Epithelial cell of esophagus (primary cell): Measurements from ENCODE around the gene SERPINA1.
"Not testable (repeated sequence)": the region's sequence is repeated elsewhere in the genome, so short reads cannot be mapped to it uniquely, and the experiment has no call there.

ENCODE experiments used
- DNase-seq: peaks from one replicate; pipeline ENCODE4 v3.0.0; 2010; ENCODE audit warnings: low read depth
- H3K4me3 ChIP-seq: 2 replicates; pipeline ENCODE4 v1.5.1; 2011; ENCODE audit warnings: mild to moderate bottlenecking, low read length, control low read depth
- TF ChIP-seq, protein P1 (sequence below): IDR thresholded peaks from 2 replicates; pipeline ENCODE4 v1.5.1; 2011; ENCODE audit warnings: low read depth, mild to moderate bottlenecking, low read length, control low read depth, inconsistent platforms; ENCODE audit not compliant: insufficient read depth; ENCODE audit errors: missing control alignments

Gene SERPINA1

DNA sequence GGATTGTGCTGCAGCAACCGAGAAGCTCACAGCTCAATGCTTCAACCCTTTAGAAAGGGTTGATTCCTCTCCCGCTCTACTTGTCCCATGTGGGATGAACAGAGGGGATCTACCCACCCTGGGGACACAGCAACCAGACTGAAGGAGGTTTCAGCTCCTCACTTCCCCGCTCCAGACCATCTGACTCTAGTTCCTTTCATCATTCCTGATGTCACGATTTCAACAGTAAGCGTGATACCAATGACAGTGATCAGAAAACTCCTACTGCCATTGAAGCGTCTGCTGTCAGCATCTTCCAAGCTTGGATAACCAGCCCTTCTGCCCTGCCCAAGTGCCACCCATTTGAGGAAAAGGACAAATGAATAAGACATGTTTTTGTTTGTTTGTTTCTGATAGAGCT is 14.3 kb downstream of the SERPINA1 start:
- H3K4me3 ChIP-seq, result no peak overlapping the region
- TF ChIP-seq, protein P1, sequence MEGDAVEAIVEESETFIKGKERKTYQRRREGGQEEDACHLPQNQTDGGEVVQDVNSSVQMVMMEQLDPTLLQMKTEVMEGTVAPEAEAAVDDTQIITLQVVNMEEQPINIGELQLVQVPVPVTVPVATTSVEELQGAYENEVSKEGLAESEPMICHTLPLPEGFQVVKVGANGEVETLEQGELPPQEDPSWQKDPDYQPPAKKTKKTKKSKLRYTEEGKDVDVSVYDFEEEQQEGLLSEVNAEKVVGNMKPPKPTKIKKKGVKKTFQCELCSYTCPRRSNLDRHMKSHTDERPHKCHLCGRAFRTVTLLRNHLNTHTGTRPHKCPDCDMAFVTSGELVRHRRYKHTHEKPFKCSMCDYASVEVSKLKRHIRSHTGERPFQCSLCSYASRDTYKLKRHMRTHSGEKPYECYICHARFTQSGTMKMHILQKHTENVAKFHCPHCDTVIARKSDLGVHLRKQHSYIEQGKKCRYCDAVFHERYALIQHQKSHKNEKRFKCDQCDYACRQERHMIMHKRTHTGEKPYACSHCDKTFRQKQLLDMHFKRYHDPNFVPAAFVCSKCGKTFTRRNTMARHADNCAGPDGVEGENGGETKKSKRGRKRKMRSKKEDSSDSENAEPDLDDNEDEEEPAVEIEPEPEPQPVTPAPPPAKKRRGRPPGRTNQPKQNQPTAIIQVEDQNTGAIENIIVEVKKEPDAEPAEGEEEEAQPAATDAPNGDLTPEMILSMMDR, result no peak
- no peak for DNase-seq

GRCh38 chr14:94373708-94374107 is 14.7 kb downstream of the SERPINA1 start:
- H3K4me3 ChIP-seq, result no peak overlapping the region
- peak; percentile 97 for DNase-seq
- TF ChIP-seq, protein P1, result no peak

DNA sequence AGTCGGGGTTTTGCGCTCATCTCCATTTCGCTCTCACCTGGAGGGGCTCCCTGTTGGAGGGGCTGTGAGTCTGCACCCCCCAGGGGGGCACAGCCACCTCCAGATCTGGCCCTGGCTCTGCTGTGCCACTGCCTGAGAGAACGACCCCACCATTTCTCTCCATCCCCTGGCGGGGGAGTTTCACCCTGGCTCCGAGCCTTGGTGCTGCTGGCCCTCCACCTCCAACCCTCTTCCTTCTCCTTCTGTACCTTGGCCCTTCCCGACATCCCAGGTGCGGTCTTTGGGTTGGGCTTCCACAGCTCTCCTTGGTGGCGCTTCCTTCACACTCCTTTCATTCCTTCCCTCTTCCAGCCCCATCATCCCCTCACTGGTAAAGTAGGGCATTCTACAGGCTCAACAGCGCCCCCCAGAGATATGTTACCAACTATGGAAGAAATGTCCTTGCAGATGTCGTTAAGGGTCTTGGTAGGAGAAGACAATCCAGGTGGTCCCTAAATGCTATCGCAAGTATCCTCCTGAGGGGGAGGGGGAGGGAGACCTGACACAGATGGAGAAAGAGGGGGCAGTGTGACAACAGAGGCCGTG is 16.3 kb downstream of the SERPINA1 start:
- TF ChIP-seq, protein P1, result no peak
- H3K4me3 ChIP-seq, result no peak overlapping the region
- DNase-seq, result no peak

- no peak overlapping the region for H3K4me3 ChIP-seq
- no peak for DNase-seq
- TF ChIP-seq, protein P1, result no peak
Measured at GRCh38 chr14:94370524-94370910, 17.9 kb downstream of the SERPINA1 start.

- not testable (repeated sequence) for DNase-seq, H3K4me3 ChIP-seq
Measured at GRCh38 chr14:94369766-94370523, 18.5 kb downstream of the SERPINA1 start.

GRCh38 chr14:94368956-94369355 is 19.4 kb downstream of the SERPINA1 start:
- TF ChIP-seq, protein P1, result no peak
- no peak for DNase-seq
- no peak overlapping the region for H3K4me3 ChIP-seq

DNA sequence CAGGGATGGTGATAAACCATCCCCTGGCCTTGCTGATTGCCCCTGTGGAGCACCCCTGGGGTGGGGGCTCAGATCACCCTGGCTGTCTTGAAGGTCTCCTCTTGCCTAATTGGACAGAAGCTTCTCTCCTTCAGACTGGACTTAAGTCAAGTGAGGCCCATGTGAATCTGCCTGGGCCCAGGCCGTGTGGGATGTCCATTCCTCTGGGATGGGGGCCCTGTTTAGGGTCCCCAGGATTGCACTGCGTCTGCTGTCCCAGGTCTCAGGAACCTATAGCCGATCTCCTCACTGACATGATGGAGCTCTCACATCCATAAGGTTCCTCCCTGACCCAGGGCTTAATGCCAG is 20.2 kb downstream of the SERPINA1 start:
- TF ChIP-seq, protein P1, result no peak
- H3K4me3 ChIP-seq, result no peak overlapping the region

More for the DNA sequence above, 20.2 kb downstream of the SERPINA1 start:
- no peak for DNase-seq
